ENCODE measurements around the gene UBE2D2.

DNA sequence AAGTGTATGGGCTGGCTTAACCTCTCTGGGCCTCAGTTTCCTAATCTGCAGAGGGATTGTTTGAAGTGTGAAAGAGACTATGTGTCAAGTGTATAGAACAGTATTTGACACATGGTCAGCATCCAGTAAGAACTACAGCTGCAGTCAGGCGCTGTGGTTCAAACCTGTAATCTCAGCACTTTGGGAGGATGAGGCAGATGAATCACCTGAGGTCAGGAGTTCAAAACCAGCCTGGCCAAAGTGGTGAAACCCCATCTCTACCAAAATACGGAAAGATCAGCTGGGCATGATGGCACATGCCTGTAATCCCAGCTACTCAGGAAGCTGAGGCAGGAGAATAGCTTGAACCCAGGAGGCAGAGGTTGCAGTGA is 46.7 kb upstream of the UBE2D2 start:
- TF ChIP-seq, protein P1, sequence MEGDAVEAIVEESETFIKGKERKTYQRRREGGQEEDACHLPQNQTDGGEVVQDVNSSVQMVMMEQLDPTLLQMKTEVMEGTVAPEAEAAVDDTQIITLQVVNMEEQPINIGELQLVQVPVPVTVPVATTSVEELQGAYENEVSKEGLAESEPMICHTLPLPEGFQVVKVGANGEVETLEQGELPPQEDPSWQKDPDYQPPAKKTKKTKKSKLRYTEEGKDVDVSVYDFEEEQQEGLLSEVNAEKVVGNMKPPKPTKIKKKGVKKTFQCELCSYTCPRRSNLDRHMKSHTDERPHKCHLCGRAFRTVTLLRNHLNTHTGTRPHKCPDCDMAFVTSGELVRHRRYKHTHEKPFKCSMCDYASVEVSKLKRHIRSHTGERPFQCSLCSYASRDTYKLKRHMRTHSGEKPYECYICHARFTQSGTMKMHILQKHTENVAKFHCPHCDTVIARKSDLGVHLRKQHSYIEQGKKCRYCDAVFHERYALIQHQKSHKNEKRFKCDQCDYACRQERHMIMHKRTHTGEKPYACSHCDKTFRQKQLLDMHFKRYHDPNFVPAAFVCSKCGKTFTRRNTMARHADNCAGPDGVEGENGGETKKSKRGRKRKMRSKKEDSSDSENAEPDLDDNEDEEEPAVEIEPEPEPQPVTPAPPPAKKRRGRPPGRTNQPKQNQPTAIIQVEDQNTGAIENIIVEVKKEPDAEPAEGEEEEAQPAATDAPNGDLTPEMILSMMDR (IDR thresholded peaks at IDR 0.05; ENCODE audit: low read length), result no peak
- no peak for TF ChIP-seq EZH2 (IDR thresholded peaks at IDR 0.05; ENCODE audit: borderline replicate concordance, low read length)
